Prostate gland (tissue), 2 donors: ENCODE measurements around the gene RSPO3. TPM values are rescaled to one million over a fixed set of nuclear protein-coding genes. Genes with fewer than 3 reads are reported as not detected.
A peak's percentile ranks its signal among the peaks of the same experiment; 100 is the strongest.

ENCODE experiments used
- DNase-seq: peaks from one replicate; pipeline ENCODE4 v3.0.0-alpha.2; 2019; ENCODE audit warnings: low spot score
- H3K27ac ChIP-seq, 2 donors: fragments of 200-600 bp; sonication (generic); 2 replicates each; pipeline ENCODE4 v1.5.1; 2017 to 2019
- H3K27me3 ChIP-seq: fragments of 200-600 bp; sonication (generic); replicated peaks from 2 replicates; pipeline ENCODE4 v1.5.1; 2019; ENCODE audit not compliant: insufficient read depth
- H3K36me3 ChIP-seq, 2 donors: fragments of 200-600 bp; sonication (generic); 1 replicate in 1 of 2; 2 replicates in 1 of 2; pipeline versions ENCODE4 v1.5.1 to v1.8.1; 2017 to 2019
- H3K4me1 ChIP-seq: fragments of 200-600 bp; sonication (generic); replicated peaks from 2 replicates; pipeline ENCODE4 v1.5.1; 2019
- H3K4me3 ChIP-seq, 2 donors: fragments of 200-600 bp; sonication (generic); 2 replicates each; pipeline ENCODE4 v1.5.1; 2017 to 2019
- H3K9me3 ChIP-seq: fragments of 200-600 bp; sonication (generic); 2 replicates; pipeline ENCODE4 v1.5.1; 2017
- CTCF ChIP-seq, 4 experiments: fragments of 200-600 bp in 2 of 4; fragments of 450-650 bp in 2 of 4; sonication (generic) in 2 of 4; IDR thresholded peaks; 1 replicate in 3 of 4; 2 replicates in 1 of 4; pipeline ENCODE4 v1.5.1; 2016 to 2019; ENCODE audit warnings: antibody characterized with exemption in 4 of 4, mild to moderate bottlenecking in 2 of 4, moderate library complexity in 2 of 4
- POLR2A ChIP-seq: fragments of 450-650 bp; IDR thresholded peaks from one replicate; pipeline ENCODE4 v1.6.1; 2016; ENCODE audit warnings: antibody characterized with exemption, mild to moderate bottlenecking
- POLR2AphosphoS5 ChIP-seq: sonication (generic); formaldehyde crosslinking; IDR thresholded peaks from one replicate; pipeline ENCODE4 v1.6.1; 2017; ENCODE audit warnings: antibody characterized with exemption
- WGBS: methylation state at CpG from one replicate; pipeline ENCODE4 v1.1.5; 2018; 5-methylcytosine and 5-hydroxymethylcytosine counted together
- intact Hi-C: fragments of 100-400 bp; cut with DNase I; formaldehyde crosslinking; loops from one replicate; pipeline ENCODE4 v1.14.2; 2022
- total RNA-seq, 2 donors: library from RNA; depleted of rRNA; stranded (reverse); fragments of >200 nt; gene quantifications; one replicate each; pipeline ENCODE4 v1.1.0, GENCODE V29; 2016

RSPO3 gene
- total RNA-seq, 2 donors from 2014 or later: 1.9 to 4.8 TPM

- 83% methylated on average over 1 of the region's 1 CpG for WGBS
- Histone ChIP-seq H3K27me3 (no peaks in the 10 kb centered on the region), H3K9me3 (no peaks in the 10 kb centered on the region), H3K36me3 (no peaks in the 10 kb centered on the region), H3K4me1 (no peaks in the 10 kb centered on the region), H3K4me3 (no peak overlapping the region), H3K27ac (no peak overlapping the region)
- intact Hi-C loops: no loop called here
- no peak for DNase-seq
- no peak for TF ChIP-seq CTCF (IDR thresholded peaks at IDR 0.05)
- no peak for TF ChIP-seq POLR2A
- TF ChIP-seq POLR2AphosphoS5: no peak
Measured at GRCh38 chr6:127182501-127182900, 64.0 kb downstream of the RSPO3 start.

- Histone ChIP-seq H3K27ac (no peak overlapping the region), H3K4me1 (no peaks in the 10 kb centered on the region), H3K9me3 (no peaks in the 10 kb centered on the region), H3K36me3 (no peaks in the 10 kb centered on the region), H3K4me3 (no peak overlapping the region), H3K27me3 (no peaks in the 10 kb centered on the region)
- WGBS: 74% methylated on average over 3 of the region's 3 CpGs
- TF ChIP-seq CTCF (IDR thresholded peaks at IDR 0.05) (no peak), POLR2A (no peak)
- DNase-seq: no peak
- intact Hi-C loops: no loop called here
Measured at GRCh38 chr6:127185437-127185995, 67.0 kb downstream of the RSPO3 start.

- Histone ChIP-seq H3K4me1 (no peaks in the 10 kb centered on the region), H3K27ac (no peak overlapping the region), H3K9me3 (no peaks in the 10 kb centered on the region), H3K27me3 (no peaks in the 10 kb centered on the region), H3K4me3 (no peak overlapping the region), H3K36me3 (no peaks in the 10 kb centered on the region)
- intact Hi-C loops: no loop called here
- TF ChIP-seq POLR2AphosphoS5: no peak
- peak in 2 of 4 experiments; percentile 12 to 18 for TF ChIP-seq CTCF (IDR thresholded peaks at IDR 0.05)
- TF ChIP-seq POLR2A: no peak
- DNase-seq: no peak
- 44% methylated on average over 6 of the region's 6 CpGs for WGBS
Measured at GRCh38 chr6:127186889-127187288, 68.4 kb downstream of the RSPO3 start.

GRCh38 chr6:127188744-127189143, 70.3 kb downstream of the RSPO3 start:
- H3K27ac ChIP-seq: no peak overlapping the region
- no peak overlapping the region for H3K4me3 ChIP-seq
- intact Hi-C loops: no loop called here
- H3K4me1 ChIP-seq: no peaks in the 10 kb centered on the region
- no peaks in the 10 kb centered on the region for H3K9me3 ChIP-seq
- H3K36me3 ChIP-seq: no peaks in the 10 kb centered on the region
- no peaks in the 10 kb centered on the region for H3K27me3 ChIP-seq
- no peak for TF ChIP-seq POLR2A
- no peak for TF ChIP-seq CTCF (IDR thresholded peaks at IDR 0.05)
- DNase-seq: no peak
- 96% methylated on average over 1 of the region's 1 CpG for WGBS

- H3K9me3 ChIP-seq: no peaks in the 10 kb centered on the region
- H3K36me3 ChIP-seq: no peaks in the 10 kb centered on the region
- H3K27ac ChIP-seq: no peak overlapping the region
- H3K4me3 ChIP-seq: no peak overlapping the region
- TF ChIP-seq CTCF (IDR thresholded peaks at IDR 0.05) (peak in 2 of 4 experiments; percentile 11 to 13), POLR2AphosphoS5 (no peak)
- 48% methylated on average over 2 of the region's 2 CpGs for WGBS
- no peak for DNase-seq
- intact Hi-C loops: loop anchor here (5.0 kb wide), 1 partner anchor 388 kb away; no protein-coding TSS in a partner anchor
- H3K27me3 ChIP-seq: no peaks in the 10 kb centered on the region
- H3K4me1 ChIP-seq: no peaks in the 10 kb centered on the region
Measured at GRCh38 chr6:127190552-127190951, 72.1 kb downstream of the RSPO3 start.
